Ovary (tissue), 9 donors: ENCODE measurements around the gene USP1. TPM values are rescaled to one million over a fixed set of nuclear protein-coding genes. Genes with fewer than 3 reads are reported as not detected.

Experiments used
- DNase-seq, 5 donors: peaks; one replicate each; pipeline ENCODE4 v3.0.0-alpha.2; 2019 to 2020
- H3K27ac ChIP-seq, 2 donors: fragments of 200-600 bp; one replicate each; pipeline versions ENCODE4 v1.5.1 to v1.8.0; 2019 to 2022
- H3K27me3 ChIP-seq: fragments of 200-600 bp; one replicate; pipeline ENCODE4 v1.8.0; 2022
- H3K36me3 ChIP-seq: fragments of 200-600 bp; sonication (generic); one replicate; pipeline ENCODE4 v1.5.1; 2019
- H3K4me1 ChIP-seq: one replicate; pipeline ENCODE4 v1.8.1; 2013; ENCODE audit warnings: mild to moderate bottlenecking, moderate library complexity; ENCODE audit not compliant: insufficient read depth
- H3K4me3 ChIP-seq: fragments of 200-600 bp; sonication (generic); one replicate; pipeline ENCODE4 v1.5.1; 2017
- H3K9me3 ChIP-seq, 2 donors: fragments of 200-600 bp in 1 of 2; sonication (generic) in 1 of 2; one replicate each; pipeline versions ENCODE4 v1.5.1 to v1.8.1; 2013 to 2019; ENCODE audit warnings: mild to moderate bottlenecking in 1 of 2, moderate library complexity in 1 of 2
- CTCF ChIP-seq, 3 donors: fragments of 450-650 bp in 2 of 3; fragments of 200-600 bp in 1 of 3; IDR thresholded peaks; one replicate each; pipeline versions ENCODE4 v1.5.1 to v1.8.0; 2016 to 2022; ENCODE audit warnings: antibody characterized with exemption in 3 of 3, mild to moderate bottlenecking in 1 of 3
- EP300 ChIP-seq: sonication (generic); formaldehyde crosslinking; IDR thresholded peaks from one replicate; pipeline ENCODE4 v1.6.1; 2017; ENCODE audit warnings: antibody characterized with exemption
- POLR2A ChIP-seq: fragments of 450-650 bp; IDR thresholded peaks from one replicate; pipeline ENCODE4 v1.6.1; 2017; ENCODE audit warnings: antibody characterized with exemption, mild to moderate bottlenecking, moderate library complexity
- WGBS, 3 donors: extraction: QIAGEN DNeasy Blood & Tissue Kit in 1 of 3; methylation state at CpG; one replicate each; pipeline versions ENCODE4 v1.1.5 to v1.1.7; 2013 to 2017; 5-methylcytosine and 5-hydroxymethylcytosine counted together
- intact Hi-C, 4 donors: fragments of 100-400 bp; cut with DNase I; formaldehyde crosslinking; loops; one replicate each; pipeline versions ENCODE4 v1.11.0 to v1.15.1; 2022 to 2023
- polyA plus RNA-seq, 2 donors: library from polyadenylated mRNA; stranded (reverse); fragments of 200-250 nt in 1 of 2; fragments of 350-450 nt in 1 of 2; fragmentation: Illumina TruSeq in 1 of 2; extraction: RNeasy Lipid Tissue Mini Kit (QIAGEN cat#74804) in 1 of 2; gene quantifications; one replicate each; pipeline ENCODE4 v1.2.3, GENCODE V29; 2013 to 2014
- total RNA-seq, 7 donors: library from RNA; depleted of rRNA in 2 of 7; stranded (reverse); fragments of >200 nt in 2 of 7; fragmentation: NEBNext Ultra II Directional in 3 of 7; extraction: Animal tissue kit (Norgen Biotek cat#: 25700) in 3 of 7; gene quantifications; one replicate each; pipeline versions ENCODE4 v1.1.0 to v1.2.4, GENCODE V29; 2016 to 2023
- donor health status: DM: no; HTN: no; CAD: no; lungs with moderate emphysema.
- donor health status: DM: no; HTN: no; CAD: no.
- donor health status: Bipolar disorder and iron deficiency.
- donor health status: DM: yes; HTN: yes; CAD: no.
- donor health status: DM: no; HTN: no; CAD: no.
- donor health status: DM: yes; HTN: yes; CAD: no.

USP1 gene
- total and polyA plus RNA-seq, 9 donors = 18.1 to 47.8 (median 34.1) TPM

- DNase-seq = no peak
- H3K4me1 ChIP-seq = no peaks in the 10 kb centered on the region
- H3K27me3 ChIP-seq = no peaks in the 10 kb centered on the region
- WGBS, 3 donors = 75 to 85% (median 84%) methylated on average over 3 of the region's 3 CpGs
- H3K9me3 ChIP-seq = no peaks in the 10 kb centered on the region
- TF ChIP-seq CTCF (IDR thresholded peaks at IDR 0.05) = no peak
- no peak for TF ChIP-seq EP300
- TF ChIP-seq POLR2A = no peak
- H3K36me3 ChIP-seq = no peaks in the 10 kb centered on the region
- H3K4me3 ChIP-seq = no peak overlapping the region
- intact Hi-C loops = no loop called here
- no peak overlapping the region for H3K27ac ChIP-seq
Measured at GRCh38 chr1:62476525-62477219, 39.8 kb downstream of the USP1 start.

- no peak overlapping the region for H3K4me3 ChIP-seq
- WGBS, 3 donors = 69 to 78% (median 77%) methylated on average over 3 of the region's 3 CpGs
- TF ChIP-seq EP300 = no peak
- no peak for TF ChIP-seq CTCF (IDR thresholded peaks at IDR 0.05)
- no peak for TF ChIP-seq POLR2A
- no peak for DNase-seq
- H3K27ac ChIP-seq = no peak overlapping the region
- no peaks in the 10 kb centered on the region for H3K27me3 ChIP-seq
- no peaks in the 10 kb centered on the region for H3K36me3 ChIP-seq
- no peaks in the 10 kb centered on the region for H3K9me3 ChIP-seq
- intact Hi-C loops = no loop called here
- no peaks in the 10 kb centered on the region for H3K4me1 ChIP-seq
Measured at GRCh38 chr1:62481681-62482080, 44.8 kb downstream of the USP1 start.

- H3K4me1 ChIP-seq = no peaks in the 10 kb centered on the region
- H3K4me3 ChIP-seq = no peak overlapping the region
- H3K27ac ChIP-seq = no peak overlapping the region
- no peaks in the 10 kb centered on the region for H3K27me3 ChIP-seq
- no peak for DNase-seq
- intact Hi-C loops = no loop called here
- no peak for TF ChIP-seq POLR2A
- no peak for TF ChIP-seq EP300
- TF ChIP-seq CTCF (IDR thresholded peaks at IDR 0.05) = no peak
- H3K9me3 ChIP-seq = no peaks in the 10 kb centered on the region
- H3K36me3 ChIP-seq = no peaks in the 10 kb centered on the region
- 45 to 53% (median 49%) methylated on average over 5 of the region's 5 CpGs for WGBS, 3 donors
Measured at GRCh38 chr1:62484824-62485468, 48.1 kb downstream of the USP1 start.

- no peaks in the 10 kb centered on the region for H3K36me3 ChIP-seq
- intact Hi-C loops = no loop called here
- no peaks in the 10 kb centered on the region for H3K9me3 ChIP-seq
- DNase-seq = no peak
- no peak overlapping the region for H3K27ac ChIP-seq
- no peaks in the 10 kb centered on the region for H3K4me1 ChIP-seq
- H3K4me3 ChIP-seq = no peak overlapping the region
- WGBS, 3 donors = 80 to 92% (median 86%) methylated on average over 2 of the region's 2 CpGs
- TF ChIP-seq CTCF (IDR thresholded peaks at IDR 0.05) (no peak), POLR2A (no peak), EP300 (no peak)
- H3K27me3 ChIP-seq = no peaks in the 10 kb centered on the region
Measured at GRCh38 chr1:62487956-62488355, 51.1 kb downstream of the USP1 start.
